HepG2 (cell line): Measurements from ENCODE around the gene CPT1C. TPM values are rescaled to one million over a fixed set of nuclear protein-coding genes. Genes with fewer than 3 reads are reported as not detected.

Experiments used
- CBX2 ChIP-seq, 2 experiments: fragments of 200-600 bp in 1 of 2; sonication (generic); formaldehyde crosslinking in 1 of 2; IDR thresholded peaks; 2 replicates each; pipeline versions ENCODE4 v1.7.0 to v1.8.1; 2018 to 2022; ENCODE audit warnings: low read depth in 2 of 2, low read length in 1 of 2, mild to moderate bottlenecking in 1 of 2, missing genetic modification reagents in 1 of 2
- CCAR2 ChIP-seq: fragments of 200-400 bp; formaldehyde crosslinking; optimal IDR thresholded peaks from 2 replicates; pipeline ENCODE3; 2018; ENCODE audit warnings: low read depth, mild to moderate bottlenecking, low read length, moderate library complexity
- CHD2 ChIP-seq: IDR thresholded peaks from 2 replicates; pipeline ENCODE4 v1.6.1; 2011; ENCODE audit warnings: low read depth, low read length, improper control_type of control experiment
- DPF2 ChIP-seq: sonication (generic); formaldehyde crosslinking; IDR thresholded peaks from 2 replicates; pipeline ENCODE4 v1.4.0; 2020; ENCODE audit warnings: mild to moderate bottlenecking, low read depth, missing genetic modification reagents, borderline replicate concordance
- EED ChIP-seq: sonication (generic); formaldehyde crosslinking; IDR thresholded peaks from 2 replicates; pipeline ENCODE4 v1.5.0; 2020; ENCODE audit warnings: mild to moderate bottlenecking, missing genetic modification reagents
- EP300 ChIP-seq, 3 experiments: sonication (generic) in 1 of 3; formaldehyde crosslinking in 1 of 3; IDR thresholded peaks; 2 replicates each; pipeline versions ENCODE4 v1.5.1 to v1.6.1; 2011 to 2020; ENCODE audit warnings: low read depth in 2 of 3, low read length in 2 of 3, borderline replicate concordance in 1 of 3, improper control_type of control experiment in 1 of 3, mild to moderate bottlenecking in 1 of 3, missing genetic modification reagents in 1 of 3, moderate library complexity in 1 of 3
- FIP1L1 ChIP-seq: fragments of 200-400 bp; formaldehyde crosslinking; IDR thresholded peaks from 2 replicates; pipeline ENCODE4 v1.6.1; 2018; ENCODE audit warnings: low read depth, mild to moderate bottlenecking, low read length, moderate library complexity, borderline replicate concordance; ENCODE audit not compliant: insufficient read depth
- FOXO4 ChIP-seq: sonication (generic); formaldehyde crosslinking; conservative IDR thresholded peaks from 2 replicates; pipeline ENCODE4 v1.8.1; 2023; ENCODE audit warnings: missing genetic modification reagents
- HNF1B ChIP-seq: sonication (generic); formaldehyde crosslinking; IDR thresholded peaks from 2 replicates; pipeline ENCODE4 v1.5.1; 2020; ENCODE audit warnings: mild to moderate bottlenecking, moderate library complexity, missing genetic modification reagents
- KDM3A ChIP-seq: IDR thresholded peaks from 2 replicates; pipeline ENCODE4 v1.6.1; 2018; ENCODE audit warnings: low read depth, missing compliant biosample characterization
- MED8 ChIP-seq: sonication (generic); formaldehyde crosslinking; IDR thresholded peaks from 2 replicates; pipeline ENCODE4 v1.8.1; 2023; ENCODE audit warnings: mild to moderate bottlenecking, missing genetic modification reagents; ENCODE audit not compliant: insufficient replicate concordance
- MTF1 ChIP-seq: sonication (generic); formaldehyde crosslinking; IDR thresholded peaks from 2 replicates; pipeline ENCODE4 v1.5.0; 2020; ENCODE audit warnings: missing genetic modification reagents
- SCMH1 ChIP-seq: sonication (generic); formaldehyde crosslinking; IDR thresholded peaks from 2 replicates; pipeline ENCODE4 v1.9.0; 2021; ENCODE audit warnings: missing genetic modification reagents, mild to moderate bottlenecking, borderline replicate concordance
- SRSF4 ChIP-seq: fragments of 200-400 bp; formaldehyde crosslinking; IDR thresholded peaks from one replicate; pipeline ENCODE4 v1.6.1; 2018; ENCODE audit warnings: mild to moderate bottlenecking, low read depth, low read length, moderate library complexity; ENCODE audit not compliant: poor library complexity, severe bottlenecking
- ZBTB1 ChIP-seq: sonication (generic); formaldehyde crosslinking; IDR thresholded peaks from 2 replicates; pipeline ENCODE4 v1.4.0; 2020; ENCODE audit warnings: missing genetic modification reagents, borderline replicate concordance
- ZBTB3 ChIP-seq: sonication (generic); formaldehyde crosslinking; IDR thresholded peaks from 2 replicates; pipeline ENCODE4 v1.4.0; 2020; ENCODE audit warnings: low read depth, mild to moderate bottlenecking, moderate library complexity, missing genetic modification reagents, borderline replicate concordance
- ZMYM3 ChIP-seq: sonication (generic); formaldehyde crosslinking; IDR thresholded peaks from 2 replicates; pipeline ENCODE4 v1.5.1; 2020; ENCODE audit warnings: mild to moderate bottlenecking, missing genetic modification reagents
- ZNF124 ChIP-seq: sonication (generic); formaldehyde crosslinking; IDR thresholded peaks from 2 replicates; pipeline ENCODE4 v1.4.0; 2020; ENCODE audit warnings: missing genetic modification reagents
- ZNF543 ChIP-seq: sonication (generic); formaldehyde crosslinking; IDR thresholded peaks from 2 replicates; pipeline ENCODE4 v1.4.0; 2020; ENCODE audit warnings: mild to moderate bottlenecking, missing genetic modification reagents
- ZNF547 ChIP-seq: sonication (generic); formaldehyde crosslinking; IDR thresholded peaks from 2 replicates; pipeline ENCODE4 v1.5.1; 2020; ENCODE audit warnings: mild to moderate bottlenecking, missing genetic modification reagents
- ZNF563 ChIP-seq: sonication (generic); formaldehyde crosslinking; IDR thresholded peaks from 2 replicates; pipeline ENCODE4 v1.8.0; 2022; ENCODE audit warnings: mild to moderate bottlenecking, moderate library complexity, missing genetic modification reagents
- polyA plus RNA-seq, 8 experiments: library from polyadenylated mRNA; depleted of rRNA in 3 of 8; stranded (reverse) in 7 of 8; unstranded in 1 of 8; fragments of >200 nt; fragmentation: Illumina TruSeq in 4 of 8; extraction: Trizol in 4 of 8; gene quantifications; 2 replicates each; pipeline versions ENCODE4 v1.2.1 to v1.2.3, GENCODE V29; 2011 to 2016; ENCODE audit warnings: low read depth in 4 of 8, missing spikeins in 1 of 8, mixed read lengths in 1 of 8; ENCODE audit not compliant: insufficient read depth in 1 of 8
- total RNA-seq, 5 experiments: library from RNA; depleted of rRNA; stranded (reverse); fragments of >200 nt; fragmentation: Illumina TruSeq; extraction: Trizol; gene quantifications; 2 replicates each; pipeline ENCODE4 v1.2.3, GENCODE V29; 2016; ENCODE audit warnings: low read depth in 1 of 5
- TF ChIP-seq, protein P1 (sequence below): sonication (generic); formaldehyde crosslinking; IDR thresholded peaks from 2 replicates; pipeline ENCODE4 v1.5.1; 2020; ENCODE audit warnings: mild to moderate bottlenecking, missing genetic modification reagents

The CPT1C gene
- total and polyA plus RNA-seq, 2 of the 13 experiments (the other 11 are each of a cell fraction or from before 2014, with no cell fraction given), result 0.18 TPM; not detected in 1

DNA sequence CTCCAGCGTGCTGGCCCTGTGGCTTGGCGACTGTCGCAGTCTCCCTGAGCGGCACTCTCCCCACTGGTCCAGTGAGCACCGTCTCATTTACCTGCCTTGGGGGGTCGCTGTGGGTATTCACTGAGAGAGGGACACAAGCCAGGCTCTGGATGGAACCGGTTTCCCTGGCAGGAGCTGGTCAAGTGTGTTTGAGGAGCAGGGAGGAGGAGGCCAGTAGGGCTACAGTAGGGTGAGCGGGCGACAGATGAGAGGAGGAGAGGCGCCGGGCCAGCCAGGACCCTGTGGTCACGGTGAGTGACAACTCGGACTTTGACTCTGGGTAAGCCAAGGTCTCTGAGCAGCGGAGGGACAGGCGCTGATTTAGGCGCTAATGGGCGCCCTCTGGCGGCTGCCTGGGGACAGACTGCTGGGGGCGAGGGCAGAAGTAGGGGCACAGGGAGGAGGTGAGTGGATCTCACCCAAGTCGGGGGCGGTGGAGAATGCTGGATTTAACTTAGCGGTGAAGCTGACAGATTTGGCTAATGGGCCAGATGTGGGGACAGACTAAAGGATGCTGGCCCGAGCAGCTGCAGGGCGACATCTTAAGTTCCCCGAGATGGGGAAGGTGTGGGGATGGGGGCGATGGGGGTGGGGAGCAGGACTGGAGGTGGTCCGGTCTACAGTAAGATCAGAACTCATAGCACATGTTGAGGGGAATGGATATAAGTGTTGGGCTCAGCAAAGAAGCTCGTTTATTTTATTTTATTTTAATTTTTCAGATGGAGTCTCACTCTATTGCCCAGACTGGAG, 18.6 kb upstream of the CPT1C start (continued):
- peak; percentile 69 for TF ChIP-seq MED8 (CRISPR knock-in tag)
- no peak for TF ChIP-seq CBX2 (IDR thresholded peaks at IDR 0.05; ENCODE audit: low read depth, low read length)
- no peak for TF ChIP-seq CBX2 (CRISPR knock-in tag; IDR thresholded peaks at IDR 0.05; ENCODE audit: low read depth)
- TF ChIP-seq CCAR2, result no peak
- TF ChIP-seq ZBTB3 (CRISPR knock-in tag), result no peak
- no peak; the same call in none of the 2 replicates for TF ChIP-seq KDM3A (CRISPR knock-in tag)
- TF ChIP-seq EED, result no peak
- TF ChIP-seq EP300 (IDR thresholded peaks at IDR 0.05; ENCODE audit: low read depth in 2 of 2, low read length in 2 of 2), result peak in 1 of 2 experiments; percentile 5; a peak in 1 of 4 replicates
- TF ChIP-seq EP300 (CRISPR knock-in tag; IDR thresholded peaks at IDR 0.05; ENCODE audit: borderline replicate concordance), result peak; percentile 62; the same call in 1 of the 2 replicates
- TF ChIP-seq DPF2 (CRISPR knock-in tag), result no peak
- no peak for TF ChIP-seq SRSF4
- TF ChIP-seq, protein P1, sequence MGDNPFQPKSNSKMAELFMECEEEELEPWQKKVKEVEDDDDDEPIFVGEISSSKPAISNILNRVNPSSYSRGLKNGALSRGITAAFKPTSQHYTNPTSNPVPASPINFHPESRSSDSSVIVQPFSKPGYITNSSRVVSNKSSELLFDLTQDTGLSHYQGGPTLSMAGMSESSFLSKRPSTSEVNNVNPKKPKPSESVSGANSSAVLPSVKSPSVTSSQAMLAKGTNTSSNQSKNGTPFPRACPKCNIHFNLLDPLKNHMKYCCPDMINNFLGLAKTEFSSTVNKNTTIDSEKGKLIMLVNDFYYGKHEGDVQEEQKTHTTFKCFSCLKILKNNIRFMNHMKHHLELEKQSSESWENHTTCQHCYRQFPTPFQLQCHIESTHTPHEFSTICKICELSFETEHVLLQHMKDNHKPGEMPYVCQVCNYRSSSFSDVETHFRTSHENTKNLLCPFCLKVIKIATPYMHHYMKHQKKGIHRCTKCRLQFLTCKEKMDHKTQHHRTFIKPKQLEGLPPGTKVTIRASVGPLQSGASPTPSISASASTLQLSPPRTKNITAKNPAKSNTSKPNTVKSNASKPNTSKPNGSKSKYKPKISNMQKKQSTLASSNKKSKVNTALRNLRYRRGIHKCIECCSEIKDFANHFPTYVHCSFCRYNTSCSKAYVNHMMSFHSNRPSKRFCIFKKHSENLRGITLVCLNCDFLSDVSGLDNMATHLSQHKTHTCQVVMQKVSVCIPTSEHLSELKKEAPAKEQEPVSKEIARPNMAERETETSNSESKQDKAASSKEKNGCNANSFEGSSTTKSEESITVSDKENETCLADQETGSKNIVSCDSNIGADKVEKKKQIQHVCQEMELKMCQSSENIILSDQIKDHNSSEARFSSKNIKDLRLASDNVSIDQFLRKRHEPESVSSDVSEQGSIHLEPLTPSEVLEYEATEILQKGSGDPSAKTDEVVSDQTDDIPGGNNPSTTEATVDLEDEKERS, result 0 out of 2 replicates have a peak, but pooled peaks have one; percentile 70
- TF ChIP-seq ZNF543, result peak; percentile 100
- 0 out of 2 replicates have a peak, but pooled peaks have one; percentile 55 for TF ChIP-seq FIP1L1
- TF ChIP-seq HNF1B (CRISPR knock-in tag), result peak; percentile 92
- no peak for TF ChIP-seq CHD2
- peak; percentile 75; the same call in 1 of the 2 replicates for TF ChIP-seq ZNF547
- TF ChIP-seq ZNF124, result 0 out of 2 replicates have a peak, but pooled peaks have one; percentile 45
- no peak for TF ChIP-seq SCMH1 (CRISPR knock-in tag)
- no peak for TF ChIP-seq MTF1 (CRISPR knock-in tag)
- TF ChIP-seq ZMYM3 (CRISPR knock-in tag), result peak; percentile 74
- no peak for TF ChIP-seq ZNF563 (CRISPR knock-in tag)
- TF ChIP-seq FOXO4 (CRISPR knock-in tag), result no peak
- TF ChIP-seq ZBTB1 (CRISPR knock-in tag), result no peak
